Liver (tissue), 9 donors: ENCODE results near the gene ZNF597. TPM values are rescaled to one million over a fixed set of nuclear protein-coding genes. Genes with fewer than 3 reads are reported as not detected.

Source experiments
- DNase-seq: peaks from one replicate; pipeline ENCODE4 v3.0.0-alpha.2; 2017; ENCODE audit warnings: low spot score
- H3K27ac ChIP-seq, 2 donors: one replicate each; pipeline ENCODE4 v1.7.0; 2013; ENCODE audit warnings: inconsistent platforms in 2 of 2, low read length in 2 of 2, control low read depth in 1 of 2, low read depth in 1 of 2, mild to moderate bottlenecking in 1 of 2
- H3K27me3 ChIP-seq, 4 donors: one replicate each; pipeline versions ENCODE4 v1.6.1 to v1.7.0; 2013; ENCODE audit warnings: low read length in 3 of 4, inconsistent platforms in 1 of 4, mild to moderate bottlenecking in 1 of 4, moderate library complexity in 1 of 4; ENCODE audit not compliant: control insufficient read depth in 4 of 4, insufficient read depth in 4 of 4
- H3K36me3 ChIP-seq, 4 donors: one replicate each; pipeline versions ENCODE4 v1.6.1 to v1.7.0; 2013; ENCODE audit warnings: low read length in 3 of 4, mild to moderate bottlenecking in 3 of 4, low read depth in 1 of 4, moderate library complexity in 1 of 4; ENCODE audit not compliant: control insufficient read depth in 4 of 4, insufficient read depth in 3 of 4
- H3K4me1 ChIP-seq, 4 donors: one replicate each; pipeline versions ENCODE4 v1.6.1 to v1.7.0; 2013; ENCODE audit warnings: low read length in 3 of 4, mild to moderate bottlenecking in 3 of 4, moderate library complexity in 1 of 4; ENCODE audit not compliant: control insufficient read depth in 4 of 4, insufficient read depth in 4 of 4
- H3K4me3 ChIP-seq, 3 donors: one replicate each; pipeline versions ENCODE4 v1.6.1 to v1.7.0; 2013; ENCODE audit warnings: low read length in 3 of 3, control low read depth in 1 of 3, low read depth in 1 of 3, mild to moderate bottlenecking in 1 of 3
- H3K9ac ChIP-seq, 2 donors: one replicate each; pipeline ENCODE4 v1.7.0; 2013; ENCODE audit warnings: low read length in 2 of 2, mild to moderate bottlenecking in 2 of 2, moderate library complexity in 2 of 2, control low read depth in 1 of 2, low read depth in 1 of 2
- H3K9me3 ChIP-seq, 4 donors: one replicate each; pipeline versions ENCODE4 v1.6.1 to v1.7.0; 2013; ENCODE audit warnings: low read length in 3 of 4; ENCODE audit not compliant: control insufficient read depth in 4 of 4
- ATF3 ChIP-seq: IDR thresholded peaks from 2 replicates; pipeline ENCODE4 v1.6.1; 2016; ENCODE audit warnings: antibody characterized with exemption
- CTCF ChIP-seq: fragments of 150-350 bp; IDR thresholded peaks from 2 replicates; pipeline ENCODE4 v1.5.1; 2017; ENCODE audit warnings: improper control_type of control experiment, low read depth, low read length; ENCODE audit not compliant: missing input control
- FOXA1 ChIP-seq: IDR thresholded peaks from 2 replicates; pipeline ENCODE4 v1.6.1; 2016; ENCODE audit warnings: antibody characterized with exemption
- FOXA2 ChIP-seq: IDR thresholded peaks from 2 replicates; pipeline ENCODE4 v1.6.1; 2016; ENCODE audit warnings: antibody characterized with exemption
- GABPA ChIP-seq, 2 donors: IDR thresholded peaks in 1 of 2; conservative IDR thresholded peaks in 1 of 2; 2 replicates each; pipeline ENCODE4 v1.6.1; 2016; ENCODE audit warnings: antibody characterized with exemption in 2 of 2, mild to moderate bottlenecking in 1 of 2, moderate library complexity in 1 of 2
- HNF4A ChIP-seq, 2 donors: conservative IDR thresholded peaks; 2 replicates each; pipeline ENCODE4 v1.6.1; 2016; ENCODE audit warnings: antibody characterized with exemption in 2 of 2, mild to moderate bottlenecking in 2 of 2
- HNF4G ChIP-seq: IDR thresholded peaks from 2 replicates; pipeline ENCODE4 v1.6.1; 2016; ENCODE audit warnings: antibody characterized with exemption
- MAX ChIP-seq: IDR thresholded peaks from 2 replicates; pipeline ENCODE4 v1.6.1; 2016; ENCODE audit warnings: antibody characterized with exemption
- NR2F2 ChIP-seq: IDR thresholded peaks from 2 replicates; pipeline ENCODE4 v1.6.1; 2016; ENCODE audit warnings: antibody characterized with exemption
- RAD21 ChIP-seq, 2 donors: IDR thresholded peaks; 2 replicates each; pipeline ENCODE4 v1.6.1; 2016; ENCODE audit warnings: antibody characterized with exemption in 2 of 2, mild to moderate bottlenecking in 2 of 2
- REST ChIP-seq: IDR thresholded peaks from 2 replicates; pipeline ENCODE4 v1.6.1; 2016; ENCODE audit warnings: antibody characterized with exemption, mild to moderate bottlenecking
- RXRA ChIP-seq, 2 donors: IDR thresholded peaks; 2 replicates each; pipeline ENCODE4 v1.6.1; 2017 to 2018; ENCODE audit warnings: antibody characterized with exemption in 2 of 2, mild to moderate bottlenecking in 1 of 2
- SP1 ChIP-seq: IDR thresholded peaks from 2 replicates; pipeline ENCODE4 v1.6.1; 2018; ENCODE audit warnings: antibody characterized with exemption, mild to moderate bottlenecking
- TAF1 ChIP-seq: conservative IDR thresholded peaks from 2 replicates; pipeline ENCODE4 v1.6.1; 2016; ENCODE audit warnings: antibody characterized with exemption, mild to moderate bottlenecking
- YY1 ChIP-seq: IDR thresholded peaks from 2 replicates; pipeline ENCODE4 v1.6.1; 2016; ENCODE audit warnings: antibody characterized with exemption, mild to moderate bottlenecking
- ZBTB33 ChIP-seq: IDR thresholded peaks from 2 replicates; pipeline ENCODE4 v1.6.1; 2016; ENCODE audit warnings: antibody characterized with exemption
- WGBS: extraction: QIAGEN DNeasy Blood & Tissue Kit; methylation state at CpG from one replicate; pipeline ENCODE4 v1.1.7; 2013; 5-methylcytosine and 5-hydroxymethylcytosine counted together
- polyA plus RNA-seq, 2 donors: library from polyadenylated mRNA; stranded (reverse) in 1 of 2; unstranded in 1 of 2; fragments of 200-250 nt in 1 of 2; fragments of >200 nt in 1 of 2; fragmentation: Nextera tagmentation in 1 of 2; extraction: Ambion mirVana in 1 of 2; gene quantifications; one replicate each; pipeline versions ENCODE4 v1.2.1 to v1.2.3, GENCODE V29; 2013 to 2015
- total RNA-seq, 2 donors: library from RNA; depleted of rRNA; stranded (reverse); fragments of >200 nt; gene quantifications; one replicate each; pipeline ENCODE4 v1.2.3, GENCODE V29; 2014
- donor health status: healthy.
- donor health status: healthy.
- donor health status: healthy.
- donor health status: healthy.
- donor health status: healthy.

The ZNF597 gene
- total and polyA plus RNA-seq, 4 donors, result 0.53 to 1.7 (median 0.85) TPM

GRCh38 chr16:3467182-3467581 lies 23.9 kb upstream of the ZNF597 start:
- Histone ChIP-seq H3K27ac (no peak overlapping the region), H3K9ac (no peak overlapping the region), H3K4me3 (no peak overlapping the region), H3K27me3 (no peaks in the 10 kb centered on the region), H3K36me3 (peaks cover 0 to 8% (median 3%) of the 10 kb centered on the region in 4 donors), H3K9me3 (no peaks in the 10 kb centered on the region), H3K4me1 (peaks cover 7 to 26% (median 15%) of the 10 kb centered on the region in 4 donors)
- 98% methylated on average over 8 of the region's 8 CpGs for WGBS
- no peak for DNase-seq
- TF ChIP-seq REST (no peak), HNF4A (conservative IDR thresholded peaks at IDR 0.05) (no peak), NR2F2 (no peak), SP1 (no peak), GABPA (IDR thresholded peaks at IDR 0.05 in 1 of 2, conservative IDR thresholded peaks at IDR 0.05 in 1 of 2) (no peak), CTCF (no peak), MAX (no peak), ZBTB33 (no peak), RAD21 (IDR thresholded peaks at IDR 0.05) (no peak), FOXA1 (no peak), FOXA2 (no peak), HNF4G (no peak)

- Histone ChIP-seq H3K4me3 (no peak overlapping the region), H3K9me3 (no peaks in the 10 kb centered on the region), H3K27me3 (no peaks in the 10 kb centered on the region), H3K4me1 (peaks cover 9 to 34% (median 21%) of the 10 kb centered on the region in 4 donors), H3K27ac (no peak overlapping the region), H3K36me3 (peaks cover 0 to 8% (median 3%) of the 10 kb centered on the region in 4 donors), H3K9ac (no peak overlapping the region)
- 89% methylated on average over 21 of the region's 21 CpGs for WGBS
- no peak for DNase-seq
- no peak for TF ChIP-seq RAD21 (IDR thresholded peaks at IDR 0.05)
- TF ChIP-seq RXRA (IDR thresholded peaks at IDR 0.05), result no peak
- no peak for TF ChIP-seq GABPA (IDR thresholded peaks at IDR 0.05 in 1 of 2, conservative IDR thresholded peaks at IDR 0.05 in 1 of 2)
- TF ChIP-seq SP1, result no peak
- TF ChIP-seq MAX, result no peak
- TF ChIP-seq YY1, result no peak
- no peak for TF ChIP-seq HNF4G
- no peak for TF ChIP-seq CTCF
- TF ChIP-seq TAF1, result no peak
- TF ChIP-seq NR2F2, result no peak
- no peak for TF ChIP-seq ATF3
- no peak for TF ChIP-seq HNF4A (conservative IDR thresholded peaks at IDR 0.05)
Observed at GRCh38 chr16:3465911-3466584, 22.7 kb upstream of the ZNF597 start.
